Ishikawa (cell line): ENCODE measurements around the gene DLL1.

Experiments
- CEBPB ChIP-seq: IDR thresholded peaks from 2 replicates; pipeline ENCODE4 v1.6.1; 2012
- CREB1 ChIP-seq: IDR thresholded peaks from 2 replicates; pipeline ENCODE4 v1.6.1; 2012; ENCODE audit warnings: low read depth
- EGR1 ChIP-seq: IDR thresholded peaks from 2 replicates; pipeline ENCODE4 v1.6.1; 2012
- EP300 ChIP-seq: IDR thresholded peaks from 2 replicates; pipeline ENCODE4 v1.6.1; 2012; ENCODE audit warnings: borderline replicate concordance
- FOXM1 ChIP-seq: IDR thresholded peaks from 2 replicates; pipeline ENCODE4 v1.6.1; 2012; ENCODE audit warnings: low read depth, borderline replicate concordance
- MAX ChIP-seq: IDR thresholded peaks from 2 replicates; pipeline ENCODE4 v1.6.1; 2012
- NFIC ChIP-seq: IDR thresholded peaks from 2 replicates; pipeline ENCODE4 v1.6.1; 2012
- RAD21 ChIP-seq: IDR thresholded peaks from 2 replicates; pipeline ENCODE4 v1.6.1; 2012; ENCODE audit warnings: low read depth
- REST ChIP-seq: IDR thresholded peaks from 2 replicates; pipeline ENCODE4 v1.6.1; 2012; ENCODE audit warnings: low read depth, mild to moderate bottlenecking
- TAF1 ChIP-seq: IDR thresholded peaks from 2 replicates; pipeline ENCODE4 v1.6.1; 2012; ENCODE audit warnings: low read depth, mild to moderate bottlenecking
- TCF12 ChIP-seq: IDR thresholded peaks from 2 replicates; pipeline ENCODE4 v1.6.1; 2012; ENCODE audit warnings: low read depth
- TEAD4 ChIP-seq: IDR thresholded peaks from 2 replicates; pipeline ENCODE4 v1.6.1; 2012
- USF1 ChIP-seq: IDR thresholded peaks from 2 replicates; pipeline ENCODE4 v1.6.1; 2012
- YY1 ChIP-seq: IDR thresholded peaks from 2 replicates; pipeline ENCODE4 v1.6.1; 2012; ENCODE audit warnings: low read depth
- ZBTB7A ChIP-seq: IDR thresholded peaks from 2 replicates; pipeline ENCODE4 v1.6.1; 2012; ENCODE audit warnings: low read depth

The DLL1 gene

GRCh38 chr6:170258407-170258806, 32.5 kb downstream of the DLL1 start:
- TF ChIP-seq TEAD4: no peak
- no peak for TF ChIP-seq ZBTB7A
- no peak for TF ChIP-seq EP300
- TF ChIP-seq TCF12: no peak
- TF ChIP-seq CEBPB: no peak
- TF ChIP-seq USF1: no peak
- no peak for TF ChIP-seq REST
- no peak for TF ChIP-seq EGR1
- TF ChIP-seq RAD21: no peak
- no peak for TF ChIP-seq TAF1
- no peak for TF ChIP-seq CREB1
- TF ChIP-seq YY1: no peak
- TF ChIP-seq FOXM1: no peak
- TF ChIP-seq NFIC: no peak
- no peak for TF ChIP-seq MAX

GRCh38 chr6:170257376-170257775, 33.5 kb downstream of the DLL1 start:
- no peak for TF ChIP-seq RAD21
- TF ChIP-seq NFIC: no peak
- no peak for TF ChIP-seq ZBTB7A
- no peak for TF ChIP-seq CREB1
- TF ChIP-seq TEAD4: no peak
- no peak for TF ChIP-seq MAX
- no peak for TF ChIP-seq EP300
- no peak for TF ChIP-seq YY1
- TF ChIP-seq FOXM1: no peak

GRCh38 chr6:170256641-170257040, 34.2 kb downstream of the DLL1 start:
- TF ChIP-seq REST: no peak
- no peak for TF ChIP-seq TAF1
- TF ChIP-seq EP300: no peak
- no peak for TF ChIP-seq CREB1
- TF ChIP-seq ZBTB7A: no peak
- no peak for TF ChIP-seq USF1
- TF ChIP-seq TEAD4: no peak
- TF ChIP-seq MAX: no peak
- TF ChIP-seq EGR1: no peak
- no peak for TF ChIP-seq FOXM1

- no peak for TF ChIP-seq ZBTB7A
Observed at GRCh38 chr6:170255426-170256125, 35.3 kb downstream of the DLL1 start.

- TF ChIP-seq TAF1 (no peak), CREB1 (no peak), CEBPB (no peak), REST (no peak), NFIC (no peak), TCF12 (no peak), ZBTB7A (no peak), YY1 (no peak), EGR1 (no peak), RAD21 (no peak), USF1 (no peak)
Observed at GRCh38 chr6:170254315-170255213, 36.3 kb downstream of the DLL1 start.
